ENCODE results near the gene DTWD2. TPM values are rescaled to one million over a fixed set of nuclear protein-coding genes. Genes with fewer than 3 reads are reported as not detected.
A peak's percentile ranks its signal among the peaks of the same experiment; 100 is the strongest.
"Not testable (repeated sequence)": the region's sequence is repeated elsewhere in the genome, so short reads cannot be mapped to it uniquely, and the experiment has no call there.

Gene DTWD2
- total and polyA plus RNA-seq, 8 donors = 0.65 to 62.6 (median 5.5) TPM

DNA sequence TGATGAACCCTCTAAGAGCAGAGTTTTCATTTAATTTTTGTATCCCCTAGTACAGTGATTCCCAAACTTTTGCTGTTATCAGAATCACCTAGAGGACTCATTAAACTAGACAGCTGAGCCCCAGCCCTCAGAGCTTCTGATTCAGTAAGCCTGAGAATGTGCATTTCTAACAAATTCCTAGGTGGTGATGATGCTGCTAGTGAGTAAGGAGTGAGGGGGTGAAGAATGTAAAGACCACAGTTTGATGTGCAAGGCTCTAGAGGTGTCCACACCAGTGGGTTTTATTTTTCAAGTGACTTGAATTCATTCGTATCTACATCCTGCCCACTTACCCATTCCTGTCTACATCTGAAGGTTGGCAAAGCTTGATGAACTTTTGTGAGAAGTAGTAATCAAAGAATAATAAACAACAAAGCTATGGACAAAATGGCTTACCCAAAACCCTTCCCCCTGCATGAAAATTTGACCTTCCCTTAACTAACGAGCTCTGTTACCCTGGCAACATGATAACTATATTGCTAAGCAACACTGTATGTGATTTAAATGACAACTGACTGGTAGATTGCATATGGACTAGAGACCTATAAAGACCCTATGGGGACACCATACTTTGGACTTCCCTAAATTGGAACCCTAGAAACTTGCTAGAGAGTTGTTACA, 35.2 kb downstream of the DTWD2 start:
- H3K4me3 ChIP-seq = no peak overlapping the region
- no peaks in the 10 kb centered on the region for H3K9me3 ChIP-seq
- intact Hi-C loops (cut with DNase I; ENCODE audit: low total_unique reads) = no loop called here
- WGBS, 5 donors = 65 to 78% (median 69%) methylated on average over 2 of the region's 2 CpGs
- no peak for DNase-seq
- no peaks in the 10 kb centered on the region for H3K4me1 ChIP-seq
- no peaks in the 10 kb centered on the region for H3K36me3 ChIP-seq
- TF ChIP-seq EP300 (IDR thresholded peaks at IDR 0.05) = no peak
- no peak for TF ChIP-seq CTCF (IDR thresholded peaks at IDR 0.05)
- TF ChIP-seq POLR2AphosphoS5 (IDR thresholded peaks at IDR 0.05) = no peak
- no peak for TF ChIP-seq POLR2A (IDR thresholded peaks at IDR 0.05)
- H3K27me3 ChIP-seq = no peaks in the 10 kb centered on the region
- H3K27ac ChIP-seq = no peak overlapping the region

GRCh38 chr5:118952306-118952705, 36.0 kb downstream of the DTWD2 start:
- H3K36me3 ChIP-seq; DNase-seq; H3K9me3 ChIP-seq; H3K27ac ChIP-seq; H3K27me3 ChIP-seq; H3K4me3 ChIP-seq; intact Hi-C loops (cut with DNase I; ENCODE audit: low total_unique reads); H3K4me1 ChIP-seq: not testable (repeated sequence)
- WGBS, 5 donors = 92 to 100% (median 95%) methylated on average over 4 of the region's 4 CpGs

- DNase-seq; H3K4me1 ChIP-seq; H3K27me3 ChIP-seq; intact Hi-C loops (cut with DNase I; ENCODE audit: low total_unique reads); H3K9me3 ChIP-seq; H3K4me3 ChIP-seq; H3K27ac ChIP-seq; H3K36me3 ChIP-seq: not testable (repeated sequence)
- 86 to 98% (median 95%) methylated on average over 9 of the region's 9 CpGs for WGBS, 5 donors
Observed at GRCh38 chr5:118950354-118950753, 38.0 kb downstream of the DTWD2 start.

GRCh38 chr5:118946138-118946800, 42.1 kb downstream of the DTWD2 start:
- intact Hi-C loops (cut with DNase I; ENCODE audit: low total_unique reads) = no loop called here
- H3K4me1 ChIP-seq = no peaks in the 10 kb centered on the region
- TF ChIP-seq EP300 (IDR thresholded peaks at IDR 0.05) = no peak
- TF ChIP-seq CTCF (IDR thresholded peaks at IDR 0.05) = no peak
- TF ChIP-seq POLR2AphosphoS5 (IDR thresholded peaks at IDR 0.05) = no peak
- no peak for TF ChIP-seq POLR2A (IDR thresholded peaks at IDR 0.05)

GRCh38 chr5:118937393-118938061, 50.8 kb downstream of the DTWD2 start:
- WGBS, 5 donors = 58 to 73% (median 61%) methylated on average over 3 of the region's 3 CpGs
- no peak overlapping the region for H3K4me3 ChIP-seq
- peaks cover 0 to 14% (median 1%) of the 10 kb centered on the region in 4 donors for H3K36me3 ChIP-seq
- H3K27ac ChIP-seq = no peak overlapping the region
- TF ChIP-seq POLR2AphosphoS5 (IDR thresholded peaks at IDR 0.05) (no peak), CTCF (IDR thresholded peaks at IDR 0.05) (no peak), POLR2A (IDR thresholded peaks at IDR 0.05) (no peak), EP300 (IDR thresholded peaks at IDR 0.05) (no peak)
- H3K9me3 ChIP-seq = no peaks in the 10 kb centered on the region
- H3K27me3 ChIP-seq = no peaks in the 10 kb centered on the region
- DNase-seq = peak in 1 of 2 donors; percentile 16
- intact Hi-C loops (cut with DNase I; ENCODE audit: low total_unique reads) = no loop called here
- no peaks in the 10 kb centered on the region for H3K4me1 ChIP-seq

More at GRCh38 chr5:118946138-118946800, 42.1 kb downstream of the DTWD2 start:
- no peaks in the 10 kb centered on the region for H3K9me3 ChIP-seq
- peaks cover 0 to 18% (median 2%) of the 10 kb centered on the region in 4 donors for H3K36me3 ChIP-seq
- H3K27me3 ChIP-seq = no peaks in the 10 kb centered on the region
- no peak overlapping the region for H3K27ac ChIP-seq
- DNase-seq = no peak
- H3K4me3 ChIP-seq = no peak overlapping the region
- WGBS, 5 donors = 86 to 94% (median 88%) methylated on average over 2 of the region's 2 CpGs
